DOHH2 (cell line): Measurements from ENCODE around the gene RBP2.

Experiments
- EZH2phosphoT487 ChIP-seq: fragments of 200-600 bp; sonication (generic); IDR thresholded peaks from 2 replicates; pipeline ENCODE4 v1.6.1; 2017; ENCODE audit warnings: borderline replicate concordance, mild to moderate bottlenecking, antibody characterized with exemption, low read length, moderate library complexity, mixed read lengths
- TF ChIP-seq, protein P1 (sequence below): fragments of 200-600 bp; sonication (generic); IDR thresholded peaks from one replicate; pipeline ENCODE4 v1.5.1; 2014; ENCODE audit warnings: antibody characterized with exemption, mild to moderate bottlenecking, low read depth, low read length; ENCODE audit not compliant: poor library complexity, severe bottlenecking

DNA sequence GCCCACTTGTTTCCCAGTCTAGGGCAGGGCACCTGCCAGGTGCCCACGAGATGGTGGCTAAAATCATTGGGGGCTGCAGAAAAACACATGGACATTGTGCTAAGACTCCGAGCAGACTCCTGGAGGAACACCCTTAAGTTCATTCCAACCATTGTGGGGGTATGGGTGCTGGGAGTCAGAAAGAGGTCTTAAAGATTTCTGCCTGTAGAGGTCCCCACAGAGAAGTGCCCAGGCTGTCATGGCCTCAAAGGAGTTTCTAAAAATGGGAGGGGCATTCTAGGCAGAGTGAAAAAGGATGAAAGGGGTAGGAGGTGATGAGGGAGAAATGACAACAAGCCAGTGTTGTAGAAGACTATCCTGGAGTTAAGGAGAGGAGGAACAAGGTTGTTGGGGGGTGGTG, 46.1 kb upstream of the RBP2 start:
- TF ChIP-seq, protein P1, sequence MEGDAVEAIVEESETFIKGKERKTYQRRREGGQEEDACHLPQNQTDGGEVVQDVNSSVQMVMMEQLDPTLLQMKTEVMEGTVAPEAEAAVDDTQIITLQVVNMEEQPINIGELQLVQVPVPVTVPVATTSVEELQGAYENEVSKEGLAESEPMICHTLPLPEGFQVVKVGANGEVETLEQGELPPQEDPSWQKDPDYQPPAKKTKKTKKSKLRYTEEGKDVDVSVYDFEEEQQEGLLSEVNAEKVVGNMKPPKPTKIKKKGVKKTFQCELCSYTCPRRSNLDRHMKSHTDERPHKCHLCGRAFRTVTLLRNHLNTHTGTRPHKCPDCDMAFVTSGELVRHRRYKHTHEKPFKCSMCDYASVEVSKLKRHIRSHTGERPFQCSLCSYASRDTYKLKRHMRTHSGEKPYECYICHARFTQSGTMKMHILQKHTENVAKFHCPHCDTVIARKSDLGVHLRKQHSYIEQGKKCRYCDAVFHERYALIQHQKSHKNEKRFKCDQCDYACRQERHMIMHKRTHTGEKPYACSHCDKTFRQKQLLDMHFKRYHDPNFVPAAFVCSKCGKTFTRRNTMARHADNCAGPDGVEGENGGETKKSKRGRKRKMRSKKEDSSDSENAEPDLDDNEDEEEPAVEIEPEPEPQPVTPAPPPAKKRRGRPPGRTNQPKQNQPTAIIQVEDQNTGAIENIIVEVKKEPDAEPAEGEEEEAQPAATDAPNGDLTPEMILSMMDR, result no peak
- no peak for TF ChIP-seq EZH2phosphoT487
